H9 (cell line): ENCODE results near the gene TRIO. TPM values are rescaled to one million over a fixed set of nuclear protein-coding genes. Genes with fewer than 3 reads are reported as not detected.

Experiments used
- DNase-seq: peaks from one replicate; pipeline ENCODE4 v3.0.0-alpha.2; 2017
- H2AFZ ChIP-seq: one replicate; pipeline ENCODE4 v1.6.1; 2013; ENCODE audit warnings: mild to moderate bottlenecking, low read length, control low read depth, moderate library complexity
- H2AK5ac ChIP-seq: 2 replicates; pipeline ENCODE4 v1.6.1; 2013; ENCODE audit warnings: low read length, control low read depth, mixed read lengths; ENCODE audit not compliant: insufficient read length
- H2BK120ac ChIP-seq: one replicate; pipeline ENCODE4 v1.6.1; 2013; ENCODE audit warnings: low read depth, mild to moderate bottlenecking, low read length, control low read depth, inconsistent platforms; ENCODE audit not compliant: poor library complexity, severe bottlenecking
- H2BK12ac ChIP-seq: 2 replicates; pipeline ENCODE4 v1.6.1; 2013; ENCODE audit warnings: low read length, control low read depth, mixed read lengths, low read depth; ENCODE audit not compliant: insufficient read length
- H2BK15ac ChIP-seq: 2 replicates; pipeline ENCODE4 v1.6.1; 2013; ENCODE audit warnings: low read depth, low read length, control low read depth
- H2BK20ac ChIP-seq: one replicate; pipeline ENCODE4 v1.6.1; 2013; ENCODE audit warnings: low read depth, mild to moderate bottlenecking, low read length, control low read depth, inconsistent platforms; ENCODE audit not compliant: poor library complexity, severe bottlenecking
- H2BK5ac ChIP-seq: 2 replicates; pipeline ENCODE4 v1.6.1; 2013; ENCODE audit warnings: low read length, control low read depth, mixed read lengths; ENCODE audit not compliant: insufficient read length
- H3K14ac ChIP-seq: 2 replicates; pipeline ENCODE4 v1.6.1; 2013; ENCODE audit warnings: low read length, control low read depth; ENCODE audit not compliant: insufficient read depth
- H3K18ac ChIP-seq: 2 replicates; pipeline ENCODE4 v1.6.1; 2013; ENCODE audit warnings: low read depth, mild to moderate bottlenecking, mixed read lengths, low read length, control low read depth; ENCODE audit not compliant: insufficient read length
- H3K23ac ChIP-seq: 2 replicates; pipeline ENCODE4 v1.6.1; 2013; ENCODE audit warnings: low read length, control low read depth, mixed read lengths, low read depth; ENCODE audit not compliant: insufficient read length
- H3K23me2 ChIP-seq: 2 replicates; pipeline ENCODE4 v1.6.1; 2013; ENCODE audit warnings: low read depth, mild to moderate bottlenecking, mixed read lengths, low read length, control low read depth; ENCODE audit not compliant: insufficient read length, poor library complexity, severe bottlenecking
- H3K27ac ChIP-seq: 2 replicates; pipeline ENCODE4 v1.5.1; 2013; ENCODE audit warnings: low read length, control low read depth, mixed read lengths, low read depth; ENCODE audit not compliant: insufficient read length
- H3K27me3 ChIP-seq: 2 replicates; pipeline ENCODE4 v1.6.1; 2013; ENCODE audit warnings: low read length, control low read depth, inconsistent platforms; ENCODE audit not compliant: insufficient read depth
- H3K4ac ChIP-seq: 2 replicates; pipeline ENCODE4 v1.6.1; 2013; ENCODE audit warnings: low read depth, mild to moderate bottlenecking, control low read depth, inconsistent platforms, low read length, moderate library complexity
- H3K4me1 ChIP-seq: 2 replicates; pipeline ENCODE4 v1.6.1; 2013; ENCODE audit warnings: low read length, control low read depth, inconsistent platforms; ENCODE audit not compliant: insufficient read depth
- H3K4me2 ChIP-seq: 2 replicates; pipeline ENCODE4 v1.6.1; 2013; ENCODE audit warnings: low read length, control low read depth, mixed read lengths; ENCODE audit not compliant: insufficient read length, insufficient read depth
- H3K56ac ChIP-seq: 2 replicates; pipeline ENCODE4 v1.6.1; 2013; ENCODE audit warnings: low read depth, mild to moderate bottlenecking, mixed read lengths, low read length, control low read depth; ENCODE audit not compliant: insufficient read length
- H3K79me1 ChIP-seq: 2 replicates; pipeline ENCODE4 v1.6.1; 2013; ENCODE audit warnings: low read depth, mild to moderate bottlenecking, moderate library complexity, low read length, control low read depth, inconsistent platforms; ENCODE audit not compliant: insufficient read depth, poor library complexity, severe bottlenecking
- H3K79me2 ChIP-seq: 2 replicates; pipeline ENCODE4 v1.6.1; 2013; ENCODE audit warnings: low read length, control low read depth, inconsistent platforms; ENCODE audit not compliant: insufficient read depth
- H3K9ac ChIP-seq: 2 replicates; pipeline ENCODE4 v1.6.1; 2013; ENCODE audit warnings: low read length, control low read depth, mixed read lengths; ENCODE audit not compliant: insufficient read length; ENCODE audit errors: extremely low read depth
- H3K9me3 ChIP-seq: one replicate; pipeline ENCODE4 v1.6.1; 2013; ENCODE audit warnings: low read depth, low read length, inconsistent platforms; ENCODE audit not compliant: control insufficient read depth
- H3T11ph ChIP-seq: one replicate; pipeline ENCODE4 v1.6.1; 2013; ENCODE audit warnings: mild to moderate bottlenecking, low read length, control low read depth, inconsistent platforms
- H4K20me1 ChIP-seq: one replicate; pipeline ENCODE4 v1.6.1; 2013; ENCODE audit not compliant: control insufficient read depth, insufficient read length, insufficient read depth
- H4K5ac ChIP-seq: 2 replicates; pipeline ENCODE4 v1.6.1; 2013; ENCODE audit warnings: low read depth, mild to moderate bottlenecking, mixed read lengths, low read length, control low read depth; ENCODE audit not compliant: insufficient read length
- H4K8ac ChIP-seq: replicated peaks from 2 replicates; pipeline ENCODE4 v1.6.1; 2013; ENCODE audit warnings: low read length, control low read depth, mixed read lengths, low read depth; ENCODE audit not compliant: insufficient read length
- H4K91ac ChIP-seq: 2 replicates; pipeline ENCODE4 v1.6.1; 2013; ENCODE audit warnings: low read depth, mild to moderate bottlenecking, moderate library complexity, mixed read lengths, low read length, control low read depth; ENCODE audit not compliant: insufficient read length
- H3K27ac Mint-ChIP-seq, 3 experiments: 2 replicates in 2 of 3; 3 replicates in 1 of 3; pipeline ENCODE4 v1.8.0; 2020 to 2021; ENCODE audit warnings: mixed read lengths in 3 of 3, mild to moderate bottlenecking in 1 of 3, moderate library complexity in 1 of 3
- H3K27me3 Mint-ChIP-seq: 2 replicates; pipeline ENCODE4 v1.8.0; 2021; ENCODE audit warnings: low read depth, mild to moderate bottlenecking, moderate library complexity, mixed read lengths
- H3K36me3 Mint-ChIP-seq, 3 experiments: 2 replicates in 2 of 3; 3 replicates in 1 of 3; pipeline ENCODE4 v1.8.0; 2020 to 2021; ENCODE audit warnings: low read depth in 3 of 3, mixed read lengths in 3 of 3; ENCODE audit not compliant: insufficient read depth in 1 of 3
- H3K4me1 Mint-ChIP-seq, 2 experiments: 2 replicates each; pipeline ENCODE4 v1.8.0; 2020; ENCODE audit warnings: mixed read lengths in 2 of 2
- H3K4me3 Mint-ChIP-seq, 2 experiments: 2 replicates in 1 of 2; 3 replicates in 1 of 2; pipeline ENCODE4 v1.8.0; 2020 to 2021; ENCODE audit warnings: mild to moderate bottlenecking in 2 of 2, mixed read lengths in 2 of 2, moderate library complexity in 1 of 2
- H3K9me3 Mint-ChIP-seq, 2 experiments: 2 replicates in 1 of 2; 3 replicates in 1 of 2; pipeline ENCODE4 v1.8.0; 2020; ENCODE audit warnings: mild to moderate bottlenecking in 2 of 2, mixed read lengths in 2 of 2, moderate library complexity in 1 of 2
- CTCF ChIP-seq: fragments of 200-600 bp; sonication (generic); conservative IDR thresholded peaks from 3 replicates; pipeline ENCODE4 v1.8.0; 2021; ENCODE audit warnings: antibody characterized with exemption, mild to moderate bottlenecking
- WGBS: extraction: QIAGEN DNeasy Blood & Tissue Kit; methylation state at CpG from one replicate; pipeline ENCODE4 v1.1.7; 2013; ENCODE audit warnings: missing lambda C conversion rate, low lambda C conversion rate, mixed read lengths; ENCODE audit not compliant: insufficient read length; ENCODE audit errors: extremely low coverage; 5-methylcytosine and 5-hydroxymethylcytosine counted together
- total RNA-seq: library from RNA; stranded (reverse); gene quantifications from 2 replicates; pipeline ENCODE4 v1.2.1, GENCODE V29; 2021

TRIO gene
- total RNA-seq, 1 experiment from 2014 or later: 87.8 TPM

GRCh38 chr5:14400611-14401010, 257.5 kb downstream of the TRIO start:
- no peaks in the 10 kb centered on the region for H4K20me1 ChIP-seq
- Mint-ChIP-seq H3K27ac (no peak overlapping the region), H3K4me1 (peaks cover 5 to 12% of the 10 kb centered on the region in 2 experiments; a peak in 3 of 4 replicates), H3K27me3 (no peaks in the 10 kb centered on the region; the same call in 1 of the 2 replicates), H3K36me3 (peaks cover 36 to 62% (median 40%) of the 10 kb centered on the region in 3 experiments), H3K4me3 (no peak overlapping the region), H3K9me3 (peaks cover 0 to 7% of the 10 kb centered on the region in 2 experiments; a peak in 1 of 5 replicates)
- H3K23ac ChIP-seq: no peak overlapping the region
- no peak overlapping the region for H2BK120ac ChIP-seq
- H4K5ac ChIP-seq: no peak overlapping the region
- no peaks in the 10 kb centered on the region for H3K23me2 ChIP-seq
- no peak for TF ChIP-seq CTCF
- H3K9me3 ChIP-seq: no peaks in the 10 kb centered on the region
- H4K91ac ChIP-seq: no peak overlapping the region
- no peak overlapping the region for H3K4ac ChIP-seq
- H2BK15ac ChIP-seq: no peak overlapping the region
- H3K56ac ChIP-seq: no peak overlapping the region
- H4K8ac ChIP-seq: no peak overlapping the region
- H3K79me2 ChIP-seq: no peaks in the 10 kb centered on the region
- H3K27ac ChIP-seq: no peak overlapping the region
- H2AK5ac ChIP-seq: no peak overlapping the region
- no peaks in the 10 kb centered on the region for H3K27me3 ChIP-seq
- H3K4me1 ChIP-seq: 0 out of 2 replicates have a peak, but pooled peaks cover 3% of the 10 kb centered on the region
- H3K14ac ChIP-seq: no peak overlapping the region
- H3K18ac ChIP-seq: no peak overlapping the region
- no peak overlapping the region for H3K9ac ChIP-seq
- no peak overlapping the region for H2BK5ac ChIP-seq
- WGBS: no CpG with 5 or more reads among the region's 5 CpGs
- no peaks in the 10 kb centered on the region for H3K79me1 ChIP-seq
- DNase-seq: no peak
- H3K4me2 ChIP-seq: no peak overlapping the region
- no peak overlapping the region for H2BK20ac ChIP-seq
- no peak overlapping the region for H2AFZ ChIP-seq
- no peak overlapping the region for H2BK12ac ChIP-seq
- H3T11ph ChIP-seq: no peak overlapping the region
